WTC11 (cell line): Measurements from ENCODE around the gene KCNMA1. TPM values are rescaled to one million over a fixed set of nuclear protein-coding genes. Genes with fewer than 3 reads are reported as not detected.

Experiments used
- ATAC-seq: fragments of 200-7000 bp; cut with Tn5 transposase; 2 replicates; pipeline ENCODE4 v1.10.0; 2021; ENCODE audit warnings: mild to moderate bottlenecking, moderate library complexity
- CTCF ChIA-PET: fragments of 300-600 bp; sonication (Branson Sonifier 250); formaldehyde crosslinking; loops from one replicate; lab custom pipeline; 2021; ENCODE audit warnings: antibody characterized with exemption; lab: Charles Lee
- POLR2A ChIA-PET: fragments of 350-600 bp; sonication (Branson Sonifier 250); formaldehyde crosslinking; loops from one replicate; lab custom pipeline; 2021; ENCODE audit warnings: antibody characterized with exemption; lab: Charles Lee
- DNase-seq: peaks from one replicate; pipeline ENCODE4 v3.0.0; 2021; ENCODE audit warnings: low spot score
- H3K27ac Mint-ChIP-seq: 2 replicates; pipeline ENCODE4 v1.8.0; 2021; ENCODE audit warnings: mixed read lengths
- H3K27me3 Mint-ChIP-seq: 2 replicates; pipeline ENCODE4 v1.8.0; 2021; ENCODE audit warnings: low read depth, mild to moderate bottlenecking, moderate library complexity, mixed read lengths
- H3K36me3 Mint-ChIP-seq: 2 replicates; pipeline ENCODE4 v1.8.0; 2021; ENCODE audit warnings: mixed read lengths
- H3K4me1 Mint-ChIP-seq: 2 replicates; pipeline ENCODE4 v1.8.0; 2022; ENCODE audit warnings: mixed read lengths
- H3K4me3 Mint-ChIP-seq: 2 replicates; pipeline ENCODE4 v1.8.0; 2021; ENCODE audit warnings: mild to moderate bottlenecking, moderate library complexity, mixed read lengths
- H3K9me3 Mint-ChIP-seq: 2 replicates; pipeline ENCODE4 v1.8.0; 2021; ENCODE audit warnings: mixed read lengths
- CREB1 ChIP-seq: sonication (generic); formaldehyde crosslinking; IDR thresholded peaks from 2 replicates; pipeline ENCODE4 v1.8.0; 2023; ENCODE audit warnings: mild to moderate bottlenecking, missing genetic modification reagents
- EMX1 ChIP-seq: fragments of 250-450 bp; sonication (Bioruptor Pico); IDR thresholded peaks from 2 replicates; pipeline ENCODE4 v1.8.0; 2021; ENCODE audit warnings: mild to moderate bottlenecking
- ESRRA ChIP-seq: sonication (generic); formaldehyde crosslinking; IDR thresholded peaks from 2 replicates; pipeline ENCODE4 v1.8.1; 2022; ENCODE audit warnings: mild to moderate bottlenecking, missing genetic modification reagents, borderline replicate concordance
- KAT7 ChIP-seq: sonication (generic); formaldehyde crosslinking; IDR thresholded peaks from 2 replicates; pipeline ENCODE4 v1.8.1; 2023; ENCODE audit warnings: missing genetic modification reagents, mild to moderate bottlenecking, borderline replicate concordance
- NFATC4 ChIP-seq: fragments of 250-450 bp; sonication (Bioruptor Pico); IDR thresholded peaks from 2 replicates; pipeline ENCODE4 v1.9.0; 2021; ENCODE audit warnings: mild to moderate bottlenecking
- NFE2L1 ChIP-seq: sonication (generic); formaldehyde crosslinking; IDR thresholded peaks from 2 replicates; pipeline ENCODE4 v1.8.1; 2023; ENCODE audit warnings: missing genetic modification reagents
- NR3C1 ChIP-seq: sonication (generic); formaldehyde crosslinking; conservative IDR thresholded peaks from 2 replicates; pipeline ENCODE4 v1.8.1; 2023; ENCODE audit warnings: low read depth, mild to moderate bottlenecking, missing genetic modification reagents
- OVOL2 ChIP-seq: fragments of 250-450 bp; sonication (Bioruptor Pico); IDR thresholded peaks from 2 replicates; pipeline ENCODE4 v1.9.0; 2021; ENCODE audit warnings: mild to moderate bottlenecking, borderline replicate concordance
- SMAD3 ChIP-seq: sonication (generic); formaldehyde crosslinking; IDR thresholded peaks from 2 replicates; pipeline ENCODE4 v1.8.0; 2022; ENCODE audit warnings: missing genetic modification reagents, mild to moderate bottlenecking, borderline replicate concordance
- SMAD4 ChIP-seq: sonication (generic); formaldehyde crosslinking; IDR thresholded peaks from 2 replicates; pipeline ENCODE4 v1.8.0; 2022; ENCODE audit warnings: mild to moderate bottlenecking, missing genetic modification reagents
- ZBTB21 ChIP-seq: sonication (generic); formaldehyde crosslinking; IDR thresholded peaks from 2 replicates; pipeline ENCODE4 v1.8.1; 2023; ENCODE audit warnings: mild to moderate bottlenecking, missing genetic modification reagents, borderline replicate concordance
- ZNF121 ChIP-seq: sonication (generic); formaldehyde crosslinking; IDR thresholded peaks from 2 replicates; pipeline ENCODE4 v1.8.0; 2023; ENCODE audit warnings: missing genetic modification reagents
- ZNF219 ChIP-seq: sonication (generic); formaldehyde crosslinking; IDR thresholded peaks from 2 replicates; pipeline ENCODE4 v1.8.0; 2023; ENCODE audit warnings: missing genetic modification reagents, mild to moderate bottlenecking, borderline replicate concordance
- ZNF416 ChIP-seq: fragments of 250-450 bp; sonication (Bioruptor Pico); IDR thresholded peaks from 2 replicates; pipeline ENCODE4 v1.9.0; 2021; ENCODE audit warnings: mild to moderate bottlenecking, inconsistent platforms
- total RNA-seq: library from RNA; stranded (reverse); gene quantifications from 3 replicates; pipeline ENCODE4 v1.2.3, GENCODE V29; 2021
- TF ChIP-seq, protein P1 (sequence below): fragments of 250-450 bp; sonication (Bioruptor Pico); IDR thresholded peaks from 2 replicates; pipeline ENCODE4 v2.1.2; 2022; ENCODE audit warnings: mild to moderate bottlenecking, moderate library complexity
- TF ChIP-seq, protein P2 (sequence below): fragments of 250-450 bp; sonication (Bioruptor Pico); conservative IDR thresholded peaks from 2 replicates; pipeline ENCODE4 v1.9.0; 2021; ENCODE audit warnings: mild to moderate bottlenecking
- TF ChIP-seq, protein P3 (sequence below): sonication (generic); formaldehyde crosslinking; IDR thresholded peaks from 2 replicates; pipeline ENCODE4 v1.8.0; 2023; ENCODE audit warnings: missing genetic modification reagents, mild to moderate bottlenecking, borderline replicate concordance

KCNMA1 gene
- total RNA-seq, 1 experiment from 2014 or later, result 7.3 TPM

DNA sequence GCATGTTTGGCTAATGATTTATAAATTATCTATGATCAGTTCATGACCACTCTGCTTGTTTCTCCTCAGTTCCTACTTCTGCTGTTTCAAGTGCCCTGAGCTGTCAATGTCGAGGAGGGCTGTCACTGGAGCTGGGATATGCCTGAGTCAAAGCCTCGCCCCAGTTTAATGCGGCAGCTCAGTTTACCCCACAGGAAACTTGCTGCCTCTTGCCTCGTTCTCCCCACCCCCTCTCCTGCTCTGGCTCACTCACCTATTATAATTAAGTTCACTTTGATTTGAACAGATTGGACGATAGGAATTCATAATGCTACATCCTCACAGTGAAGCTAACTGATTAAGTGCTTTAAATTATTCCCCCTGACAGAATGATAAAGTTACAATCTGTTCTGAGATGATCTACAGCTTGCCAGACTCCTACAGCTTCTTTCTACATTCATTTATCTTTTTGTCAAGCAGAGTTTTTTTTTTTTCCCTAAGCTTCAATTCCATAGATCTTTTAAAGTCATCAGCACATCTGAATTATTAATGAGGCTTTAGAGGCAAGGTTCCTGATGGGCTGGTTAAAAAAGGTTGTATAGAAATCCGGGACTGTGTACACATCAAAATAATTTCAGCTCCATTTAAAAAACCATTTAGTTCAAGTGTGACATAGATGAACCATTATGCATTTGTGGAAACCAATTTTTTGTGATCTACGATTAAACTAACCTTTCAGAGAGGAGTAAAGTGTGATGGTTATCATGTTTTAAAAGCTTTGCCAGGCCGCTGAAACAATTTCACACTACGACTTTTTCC, 758.3 kb downstream of the KCNMA1 start:
- Mint-ChIP-seq H3K27ac (no peak overlapping the region), H3K27me3 (no peaks in the 10 kb centered on the region), H3K9me3 (no peaks in the 10 kb centered on the region), H3K36me3 (no peaks in the 10 kb centered on the region), H3K4me3 (no peak overlapping the region), H3K4me1 (peaks cover 5% of the 10 kb centered on the region; the same call in 1 of the 2 replicates)
- TF ChIP-seq OVOL2 (CRISPR knock-in tag) (no peak), EMX1 (no peak), CREB1 (CRISPR knock-in tag) (no peak), SMAD3 (no peak), NFATC4 (CRISPR knock-in tag) (no peak), ZBTB21 (CRISPR knock-in tag) (no peak)
- CTCF ChIA-PET, result interaction anchor here (0.6 to 0.7 kb wide), 2 partner anchors 19 to 126 kb away, joined by 3 read pairs; no protein-coding TSS in a partner anchor
- DNase-seq (no peak), ATAC-seq (no peak)
- POLR2A ChIA-PET, result no interaction called here

DNA sequence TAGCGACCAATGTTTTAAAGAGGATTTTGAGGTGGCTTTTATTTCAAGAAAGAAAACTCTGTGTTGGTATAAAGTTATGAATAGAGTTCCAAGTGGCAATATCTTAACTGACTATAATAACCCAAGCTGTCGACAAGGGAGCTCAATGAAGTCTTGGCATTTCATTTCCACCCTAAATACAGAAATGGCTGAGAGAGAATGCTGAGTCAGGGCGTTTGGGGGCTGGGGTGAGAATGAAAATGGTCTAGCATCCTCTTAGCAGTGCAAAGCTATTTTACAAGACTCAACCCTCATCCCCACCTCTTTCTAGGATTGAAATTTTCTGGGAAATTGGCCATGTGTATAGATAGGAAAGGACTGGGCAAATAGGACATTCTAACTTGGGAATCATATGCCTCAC, 759.1 kb downstream of the KCNMA1 start:
- TF ChIP-seq ESRRA (CRISPR knock-in tag) (no peak), OVOL2 (CRISPR knock-in tag) (no peak), ZNF219 (CRISPR knock-in tag) (no peak), NR3C1 (CRISPR knock-in tag) (no peak), KAT7 (CRISPR knock-in tag) (no peak), ZNF121 (no peak), SMAD4 (CRISPR knock-in tag) (no peak), NFE2L1 (CRISPR knock-in tag) (no peak), ZBTB21 (CRISPR knock-in tag) (no peak), ZNF416 (no peak)
- TF ChIP-seq, protein P1, sequence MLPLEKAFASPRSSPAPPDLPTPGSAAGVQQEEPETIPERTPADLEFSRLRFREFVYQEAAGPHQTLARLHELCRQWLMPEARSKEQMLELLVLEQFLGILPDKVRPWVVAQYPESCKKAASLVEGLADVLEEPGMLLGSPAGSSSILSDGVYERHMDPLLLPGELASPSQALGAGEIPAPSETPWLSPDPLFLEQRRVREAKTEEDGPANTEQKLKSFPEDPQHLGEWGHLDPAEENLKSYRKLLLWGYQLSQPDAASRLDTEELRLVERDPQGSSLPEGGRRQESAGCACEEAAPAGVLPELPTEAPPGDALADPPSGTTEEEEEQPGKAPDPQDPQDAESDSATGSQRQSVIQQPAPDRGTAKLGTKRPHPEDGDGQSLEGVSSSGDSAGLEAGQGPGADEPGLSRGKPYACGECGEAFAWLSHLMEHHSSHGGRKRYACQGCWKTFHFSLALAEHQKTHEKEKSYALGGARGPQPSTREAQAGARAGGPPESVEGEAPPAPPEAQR (CRISPR knock-in tag), result no peak
- TF ChIP-seq, protein P2, sequence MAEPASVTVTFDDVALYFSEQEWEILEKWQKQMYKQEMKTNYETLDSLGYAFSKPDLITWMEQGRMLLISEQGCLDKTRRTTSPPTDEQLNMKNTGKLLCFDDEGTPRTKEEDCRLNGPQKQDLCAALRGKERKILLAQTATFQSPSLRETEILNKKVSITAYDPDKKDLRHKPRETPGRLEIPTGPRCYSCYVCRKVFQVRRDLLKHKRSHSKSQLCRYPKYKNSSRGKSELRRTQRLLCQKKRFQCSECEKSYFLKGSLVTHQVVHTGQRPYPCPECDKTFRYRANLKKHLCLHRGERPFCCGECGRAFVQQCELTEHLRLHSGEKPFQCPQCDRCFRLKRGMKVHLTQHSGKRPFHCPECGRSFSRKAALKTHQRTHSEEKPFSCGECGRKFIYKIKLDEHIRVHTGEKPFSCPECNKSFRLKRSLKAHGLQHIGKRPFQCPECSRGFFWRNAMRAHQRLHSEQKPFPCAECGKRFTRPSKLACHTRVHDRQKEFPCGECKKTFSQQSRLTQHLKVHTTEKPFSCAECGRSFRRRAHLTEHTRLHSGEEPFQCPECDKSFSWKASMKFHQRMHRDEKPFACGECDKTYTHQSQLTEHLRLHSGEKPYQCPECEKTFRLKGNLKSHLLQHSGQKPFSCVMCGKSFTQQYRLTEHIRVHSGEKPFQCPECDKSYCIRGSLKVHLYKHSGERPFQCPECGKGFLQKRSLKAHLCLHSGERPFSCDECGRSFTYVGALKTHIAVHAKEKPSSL, result no peak
- TF ChIP-seq, protein P3, sequence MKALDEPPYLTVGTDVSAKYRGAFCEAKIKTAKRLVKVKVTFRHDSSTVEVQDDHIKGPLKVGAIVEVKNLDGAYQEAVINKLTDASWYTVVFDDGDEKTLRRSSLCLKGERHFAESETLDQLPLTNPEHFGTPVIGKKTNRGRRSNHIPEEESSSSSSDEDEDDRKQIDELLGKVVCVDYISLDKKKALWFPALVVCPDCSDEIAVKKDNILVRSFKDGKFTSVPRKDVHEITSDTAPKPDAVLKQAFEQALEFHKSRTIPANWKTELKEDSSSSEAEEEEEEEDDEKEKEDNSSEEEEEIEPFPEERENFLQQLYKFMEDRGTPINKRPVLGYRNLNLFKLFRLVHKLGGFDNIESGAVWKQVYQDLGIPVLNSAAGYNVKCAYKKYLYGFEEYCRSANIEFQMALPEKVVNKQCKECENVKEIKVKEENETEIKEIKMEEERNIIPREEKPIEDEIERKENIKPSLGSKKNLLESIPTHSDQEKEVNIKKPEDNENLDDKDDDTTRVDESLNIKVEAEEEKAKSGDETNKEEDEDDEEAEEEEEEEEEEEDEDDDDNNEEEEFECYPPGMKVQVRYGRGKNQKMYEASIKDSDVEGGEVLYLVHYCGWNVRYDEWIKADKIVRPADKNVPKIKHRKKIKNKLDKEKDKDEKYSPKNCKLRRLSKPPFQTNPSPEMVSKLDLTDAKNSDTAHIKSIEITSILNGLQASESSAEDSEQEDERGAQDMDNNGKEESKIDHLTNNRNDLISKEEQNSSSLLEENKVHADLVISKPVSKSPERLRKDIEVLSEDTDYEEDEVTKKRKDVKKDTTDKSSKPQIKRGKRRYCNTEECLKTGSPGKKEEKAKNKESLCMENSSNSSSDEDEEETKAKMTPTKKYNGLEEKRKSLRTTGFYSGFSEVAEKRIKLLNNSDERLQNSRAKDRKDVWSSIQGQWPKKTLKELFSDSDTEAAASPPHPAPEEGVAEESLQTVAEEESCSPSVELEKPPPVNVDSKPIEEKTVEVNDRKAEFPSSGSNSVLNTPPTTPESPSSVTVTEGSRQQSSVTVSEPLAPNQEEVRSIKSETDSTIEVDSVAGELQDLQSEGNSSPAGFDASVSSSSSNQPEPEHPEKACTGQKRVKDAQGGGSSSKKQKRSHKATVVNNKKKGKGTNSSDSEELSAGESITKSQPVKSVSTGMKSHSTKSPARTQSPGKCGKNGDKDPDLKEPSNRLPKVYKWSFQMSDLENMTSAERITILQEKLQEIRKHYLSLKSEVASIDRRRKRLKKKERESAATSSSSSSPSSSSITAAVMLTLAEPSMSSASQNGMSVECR (CRISPR knock-in tag), result no peak
- TF ChIP-seq, all 79 proteins: peak for 0
- Mint-ChIP-seq H3K36me3 (no peaks in the 10 kb centered on the region), H3K4me3 (no peak overlapping the region), H3K27me3 (no peaks in the 10 kb centered on the region), H3K27ac (no peak overlapping the region), H3K4me1 (peaks cover 5% of the 10 kb centered on the region; the same call in 1 of the 2 replicates), H3K9me3 (no peaks in the 10 kb centered on the region)
- POLR2A ChIA-PET, result no interaction called here
- ATAC-seq (no peak), DNase-seq (no peak)
- CTCF ChIA-PET, result no interaction called here
